GM12878 (cell line): ENCODE data around the gene SLC6A12. TPM values are rescaled to one million over a fixed set of nuclear protein-coding genes. Genes with fewer than 3 reads are reported as not detected.

ENCODE experiments used
- ATAC-seq: fragments of 200-7000 bp; cut with Tn5 transposase; 3 replicates; pipeline ENCODE4 v1.9.1; 2020; ENCODE audit warnings: mild to moderate bottlenecking, moderate library complexity
- BruUV-seq: library from RNA; stranded (reverse); fragments of 400-500 nt; replicated peaks from 2 replicates; lab custom pipeline; 2021; lab: Mats Ljungman, UMichigan
- CTCF ChIA-PET: fragments of 300-600 bp; sonication (Branson Sonifier 250); formaldehyde crosslinking; extraction: SDS; loops from one replicate; lab custom pipeline; 2021; ENCODE audit warnings: inconsistent platforms; lab: Yijun Ruan, JAX
- POLR2A ChIA-PET: fragments of 350-600 bp; formaldehyde crosslinking; extraction: SDS; loops from one replicate; lab custom pipeline; 2021; ENCODE audit warnings: inconsistent platforms; lab: Charles Lee
- RAD21 ChIA-PET: fragments of 300-600 bp; sonication (Branson Sonifier 250); formaldehyde crosslinking; loops from one replicate; lab custom pipeline; 2023; ENCODE audit warnings: antibody characterized with exemption; ENCODE audit not compliant: unreplicated experiment; lab: Charles Lee
- SMC1A ChIA-PET: fragments of 300-600 bp; sonication (Branson Sonifier 250); formaldehyde crosslinking; loops from one replicate; lab custom pipeline; 2023; ENCODE audit not compliant: unreplicated experiment, uncharacterized antibody; lab: Charles Lee
- DNase-seq: peaks from one replicate; pipeline ENCODE4 v3.0.0-alpha.2; 2011; ENCODE audit warnings: low read depth, low spot score
- FAIRE-seq: peaks from 3 replicates; lab custom pipeline; 2011; peaks lifted over from hg19 to GRCh38; lab: Jason Lieb, UNC
- H2AFZ ChIP-seq: 2 replicates; pipeline ENCODE4 v1.6.0; 2011; ENCODE audit warnings: low read depth, low read length, control low read depth; ENCODE audit not compliant: control insufficient read depth
- H3K27ac ChIP-seq: 2 replicates; pipeline ENCODE4 v1.5.1; 2011; ENCODE audit warnings: control low read depth; ENCODE audit not compliant: control insufficient read depth, insufficient read depth
- H3K27me3 ChIP-seq, 2 experiments: replicated peaks in 1 of 2; 2 replicates each; pipeline versions ENCODE4 v1.6.0 to v1.6.1; 2011; ENCODE audit warnings: low read length in 1 of 2; ENCODE audit not compliant: control insufficient read depth in 2 of 2, insufficient read depth in 2 of 2
- H3K36me3 ChIP-seq, 2 experiments: 2 replicates each; pipeline ENCODE4 v1.5.1; 2011; ENCODE audit warnings: low read length in 1 of 2; ENCODE audit not compliant: control insufficient read depth in 2 of 2, insufficient read depth in 2 of 2
- H3K4me1 ChIP-seq: 2 replicates; pipeline ENCODE4 v1.6.1; 2011; ENCODE audit warnings: mild to moderate bottlenecking, low read length, moderate library complexity, mixed read lengths; ENCODE audit not compliant: control insufficient read depth, insufficient read depth
- H3K4me2 ChIP-seq: 2 replicates; pipeline ENCODE4 v1.6.0; 2011; ENCODE audit warnings: control low read depth; ENCODE audit not compliant: control insufficient read depth, insufficient read depth
- H3K4me3 ChIP-seq: fragments of 200-600 bp; sonication (generic); 2 replicates; pipeline ENCODE4 v1.5.1; 2016
- H3K79me2 ChIP-seq: 2 replicates; pipeline ENCODE4 v1.6.0; 2011; ENCODE audit warnings: low read length; ENCODE audit not compliant: control insufficient read depth, insufficient read depth
- H3K9ac ChIP-seq: 2 replicates; pipeline ENCODE4 v1.8.0; 2011; ENCODE audit warnings: low read length, control low read depth, mixed read lengths; ENCODE audit not compliant: control insufficient read depth, insufficient read depth
- H3K9me3 ChIP-seq: replicated peaks from 3 replicates; pipeline ENCODE4 v1.5.1; 2011; ENCODE audit warnings: mild to moderate bottlenecking, low read length; ENCODE audit not compliant: control insufficient read depth, insufficient read depth
- H4K20me1 ChIP-seq: 2 replicates; pipeline ENCODE4 v1.6.0; 2011; ENCODE audit not compliant: control insufficient read depth, insufficient read depth
- DPF2 ChIP-seq: fragments of 450-650 bp; IDR thresholded peaks from 2 replicates; pipeline ENCODE4 v1.6.1; 2017; ENCODE audit warnings: mild to moderate bottlenecking
- NR2F1 ChIP-seq: fragments of 450-650 bp; conservative IDR thresholded peaks from 2 replicates; pipeline ENCODE4 v1.6.1; 2017; ENCODE audit warnings: mild to moderate bottlenecking
- ZNF207 ChIP-seq: fragments of 450-650 bp; IDR thresholded peaks from 2 replicates; pipeline ENCODE4 v1.6.1; 2014; ENCODE audit warnings: antibody characterized with exemption, mild to moderate bottlenecking, borderline replicate concordance
- WGBS: methylation state at CpG from one replicate; pipeline ENCODE4 v1.1.6; 2016; ENCODE audit warnings: low lambda C conversion rate; ENCODE audit not compliant: insufficient replicate concordance, insufficient coverage; ENCODE audit errors: missing lambda C conversion rate; 5-methylcytosine and 5-hydroxymethylcytosine counted together
- in situ Hi-C: fragments of 300-500 bp; cut with MboI; formaldehyde crosslinking; loops from 9 replicates; pipeline ENCODE4 v1.14.3; 2018; ENCODE audit warnings: mixed read lengths
- intact Hi-C: fragments of 100-400 bp; cut with micrococcal nuclease; formaldehyde crosslinking; loops from one replicate; pipeline ENCODE4 v1.14.2; 2022; ENCODE audit not compliant: unreplicated experiment
- polyA plus RNA-seq, 11 experiments: library from polyadenylated mRNA; depleted of rRNA in 4 of 11; unstranded in 6 of 11; stranded (reverse) in 5 of 11; fragments of >200 nt; fragmentation: Nextera tagmentation in 4 of 11; fragmentation: Illumina TruSeq in 1 of 11; extraction: Ambion mirVana in 4 of 11; extraction: Trizol in 1 of 11; gene quantifications; 1 replicate in 1 of 11; 2 replicates in 10 of 11; pipeline versions ENCODE4 v1.2.1 to v1.2.3, GENCODE V29; 2011 to 2016; ENCODE audit warnings: inconsistent platforms in 2 of 11, missing spikeins in 2 of 11, low read depth in 1 of 11
- total RNA-seq, 4 experiments: library from RNA; depleted of rRNA in 3 of 4; stranded (reverse); fragments of >200 nt in 3 of 4; fragmentation: Illumina TruSeq in 1 of 4; extraction: Trizol in 1 of 4; gene quantifications; 2 replicates each; pipeline versions ENCODE4 v1.2.1 to v1.2.3, GENCODE V29; 2013 to 2021

SLC6A12 gene
- total and polyA plus RNA-seq, 10 of the 15 experiments (the other 5 are each of a cell fraction or from before 2014, with no cell fraction given), result 0.06 to 0.11 (median 0.07) TPM; not detected in 7

GRCh38 chr12:203462-204260 is 10.3 kb downstream of the SLC6A12 start:
- no TSS peak for BruUV-seq
- H3K79me2 ChIP-seq, result no peaks in the 10 kb centered on the region
- no peak overlapping the region for H2AFZ ChIP-seq
- WGBS, result 69% methylated on average over 37 of the region's 84 CpGs
- FAIRE-seq, result no peak
- intact Hi-C loops (no loop called here), in situ Hi-C loops (no loop called here)
- H3K27me3 ChIP-seq, result peaks cover 0 to 9% of the 10 kb centered on the region in 2 experiments; a peak in 2 of 4 replicates
- H3K4me1 ChIP-seq, result no peaks in the 10 kb centered on the region
- H3K27ac ChIP-seq, result no peak overlapping the region
- no peaks in the 10 kb centered on the region for H3K9me3 ChIP-seq
- RAD21 ChIA-PET, result no interaction called here
- no peak; the same call in 2 of the 3 replicates for ATAC-seq
- CTCF ChIA-PET, result no interaction called here
- no peak for TF ChIP-seq ZNF207
- TF ChIP-seq DPF2, result no peak
- DNase-seq, result no peak
- H3K4me3 ChIP-seq, result no peak overlapping the region
- no peak overlapping the region for H3K9ac ChIP-seq
- H3K4me2 ChIP-seq, result no peak overlapping the region
- SMC1A ChIA-PET, result no interaction called here
- H3K36me3 ChIP-seq, result no peaks in the 10 kb centered on the region
- POLR2A ChIA-PET, result no interaction called here
- H4K20me1 ChIP-seq, result no peaks in the 10 kb centered on the region

- Histone ChIP-seq H3K4me3 (no peak overlapping the region), H3K27ac (no peak overlapping the region)
- intact Hi-C loops, result no loop called here
- TF ChIP-seq NR2F1, result no peak
- TF ChIP-seq, all 136 proteins: peak for 0
- H3K9me3 ChIP-seq, result no peaks in the 10 kb centered on the region
- ChIA-PET SMC1A (no interaction called here), CTCF (no interaction called here), RAD21 (no interaction called here), POLR2A (no interaction called here)
- FAIRE-seq (no peak), DNase-seq (no peak), ATAC-seq (no peak)
- H3K4me2 ChIP-seq, result no peak overlapping the region
- H3K36me3 ChIP-seq, result no peaks in the 10 kb centered on the region
- in situ Hi-C loops, result no loop called here
- no peaks in the 10 kb centered on the region for H3K4me1 ChIP-seq
- WGBS, result 73% methylated on average over 16 of the region's 16 CpGs
- BruUV-seq, result no TSS peak
- H3K79me2 ChIP-seq, result no peaks in the 10 kb centered on the region
- H3K27me3 ChIP-seq, result peaks cover 0 to 9% of the 10 kb centered on the region in 2 experiments; a peak in 2 of 4 replicates
- no peak overlapping the region for H2AFZ ChIP-seq
- no peak overlapping the region for H3K9ac ChIP-seq
- no peaks in the 10 kb centered on the region for H4K20me1 ChIP-seq
Observed at GRCh38 chr12:203074-203461, 10.9 kb downstream of the SLC6A12 start.
